Measurements from ENCODE around the gene GGT7. TPM values are rescaled to one million over a fixed set of nuclear protein-coding genes. Genes with fewer than 3 reads are reported as not detected.
"Not testable (repeated sequence)": the region's sequence is repeated elsewhere in the genome, so short reads cannot be mapped to it uniquely, and the experiment has no call there.

GGT7 gene
- total and polyA plus RNA-seq, 4 donors = 9.4 to 22.7 (median 12.5) TPM

DNA sequence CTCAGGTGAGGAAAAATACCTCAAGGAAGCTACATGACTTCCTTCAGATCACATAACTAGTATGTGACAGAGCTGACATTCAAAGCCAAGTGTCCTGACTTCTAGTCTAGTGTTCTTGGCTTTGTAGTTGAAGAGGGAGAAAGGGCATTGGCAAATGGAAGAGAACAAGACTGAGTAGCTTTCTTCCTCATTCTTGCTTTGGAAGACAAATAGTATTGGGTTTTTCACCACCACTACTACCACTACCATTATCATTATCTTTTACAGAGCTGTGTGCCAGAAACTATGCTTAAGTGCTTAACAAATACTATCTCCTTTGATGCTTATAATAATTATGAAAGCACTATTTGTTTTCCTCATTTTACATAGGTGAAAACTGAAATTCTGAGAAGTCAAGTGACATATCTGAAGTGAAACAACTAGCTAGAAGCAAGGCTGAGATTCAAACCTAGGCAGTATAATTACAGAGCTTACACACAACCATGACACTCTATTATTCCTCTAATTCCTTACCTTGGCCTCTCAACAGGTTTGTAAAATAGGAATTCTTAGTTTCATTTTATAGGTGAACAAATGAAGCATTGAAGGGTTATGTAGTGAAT is 10.5 kb upstream of the GGT7 start:
- ATAC-seq (ENCODE audit: insufficient read depth, low FRiP score) (peak; percentile 63), DNase-seq (peak in 1 of 3 donors; percentile 19)
- Histone ChIP-seq H3K36me3 (ENCODE audit: control insufficient read depth in 4 of 4, insufficient read depth in 4 of 4, low read length in 4 of 4) (peaks cover 7 to 17% (median 9%) of the 10 kb centered on the region in 4 donors), H3K9ac (ENCODE audit: insufficient read depth in 1 of 2, low read length in 2 of 2) (no peak overlapping the region), H3K27ac (ENCODE audit: low read depth in 1 of 2, low read length in 1 of 2) (no peak overlapping the region), H3K27me3 (ENCODE audit: control insufficient read depth in 3 of 3, insufficient read depth in 3 of 3, low read length in 2 of 3) (no peaks in the 10 kb centered on the region), H3K4me3 (no peak overlapping the region), H3K9me3 (ENCODE audit: control insufficient read depth in 4 of 4, insufficient read depth in 3 of 4, low read length in 3 of 4) (no peaks in the 10 kb centered on the region), H3K4me1 (ENCODE audit: control insufficient read depth in 5 of 5, insufficient read depth in 5 of 5, low read length in 5 of 5) (peaks cover 0 to 5% (median 0%) of the 10 kb centered on the region in 5 donors)
- TF ChIP-seq, protein P1, sequence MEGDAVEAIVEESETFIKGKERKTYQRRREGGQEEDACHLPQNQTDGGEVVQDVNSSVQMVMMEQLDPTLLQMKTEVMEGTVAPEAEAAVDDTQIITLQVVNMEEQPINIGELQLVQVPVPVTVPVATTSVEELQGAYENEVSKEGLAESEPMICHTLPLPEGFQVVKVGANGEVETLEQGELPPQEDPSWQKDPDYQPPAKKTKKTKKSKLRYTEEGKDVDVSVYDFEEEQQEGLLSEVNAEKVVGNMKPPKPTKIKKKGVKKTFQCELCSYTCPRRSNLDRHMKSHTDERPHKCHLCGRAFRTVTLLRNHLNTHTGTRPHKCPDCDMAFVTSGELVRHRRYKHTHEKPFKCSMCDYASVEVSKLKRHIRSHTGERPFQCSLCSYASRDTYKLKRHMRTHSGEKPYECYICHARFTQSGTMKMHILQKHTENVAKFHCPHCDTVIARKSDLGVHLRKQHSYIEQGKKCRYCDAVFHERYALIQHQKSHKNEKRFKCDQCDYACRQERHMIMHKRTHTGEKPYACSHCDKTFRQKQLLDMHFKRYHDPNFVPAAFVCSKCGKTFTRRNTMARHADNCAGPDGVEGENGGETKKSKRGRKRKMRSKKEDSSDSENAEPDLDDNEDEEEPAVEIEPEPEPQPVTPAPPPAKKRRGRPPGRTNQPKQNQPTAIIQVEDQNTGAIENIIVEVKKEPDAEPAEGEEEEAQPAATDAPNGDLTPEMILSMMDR (IDR thresholded peaks at IDR 0.05; ENCODE audit: control extremely low read depth, extremely low read depth) = no peak

DNA sequence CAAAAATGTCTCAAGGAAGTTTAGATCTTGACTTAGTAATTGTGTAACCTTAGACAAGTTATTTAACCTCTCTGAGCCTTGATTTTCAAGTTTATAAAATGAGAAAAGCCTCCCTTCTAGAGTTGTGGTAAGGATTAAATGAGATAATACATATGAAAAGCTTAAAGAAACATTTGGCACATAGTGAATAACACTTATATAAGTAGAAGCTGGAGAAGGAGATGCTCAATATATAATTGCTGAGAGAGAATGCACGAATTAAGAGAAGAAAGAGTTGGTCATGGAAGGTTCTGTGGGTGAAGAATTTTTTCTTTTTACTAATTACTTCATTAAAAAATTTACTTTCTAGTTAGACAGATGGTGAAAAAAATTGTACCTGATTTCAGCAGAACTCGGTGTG is 9.0 kb upstream of the GGT7 start:
- peaks cover 0 to 5% (median 0%) of the 10 kb centered on the region in 5 donors for H3K4me1 ChIP-seq (ENCODE audit: control insufficient read depth in 5 of 5, insufficient read depth in 5 of 5, low read length in 5 of 5)
- no peak overlapping the region for H3K4me3 ChIP-seq
- no peaks in the 10 kb centered on the region for H3K9me3 ChIP-seq (ENCODE audit: control insufficient read depth in 4 of 4, insufficient read depth in 3 of 4, low read length in 3 of 4)
- no peak for DNase-seq
- TF ChIP-seq, protein P1 (IDR thresholded peaks at IDR 0.05; ENCODE audit: control extremely low read depth, extremely low read depth) = no peak
- H3K27me3 ChIP-seq (ENCODE audit: control insufficient read depth in 3 of 3, insufficient read depth in 3 of 3, low read length in 2 of 3) = no peaks in the 10 kb centered on the region
- ATAC-seq (ENCODE audit: insufficient read depth, low FRiP score) = no peak
- no peak overlapping the region for H3K27ac ChIP-seq (ENCODE audit: low read depth in 1 of 2, low read length in 1 of 2)
- peaks cover 7 to 17% (median 9%) of the 10 kb centered on the region in 4 donors for H3K36me3 ChIP-seq (ENCODE audit: control insufficient read depth in 4 of 4, insufficient read depth in 4 of 4, low read length in 4 of 4)
- H3K9ac ChIP-seq (ENCODE audit: insufficient read depth in 1 of 2, low read length in 2 of 2) = no peak overlapping the region
- WGBS, 2 donors = 47 to 48% methylated on average over 2 of the region's 2 CpGs

DNA sequence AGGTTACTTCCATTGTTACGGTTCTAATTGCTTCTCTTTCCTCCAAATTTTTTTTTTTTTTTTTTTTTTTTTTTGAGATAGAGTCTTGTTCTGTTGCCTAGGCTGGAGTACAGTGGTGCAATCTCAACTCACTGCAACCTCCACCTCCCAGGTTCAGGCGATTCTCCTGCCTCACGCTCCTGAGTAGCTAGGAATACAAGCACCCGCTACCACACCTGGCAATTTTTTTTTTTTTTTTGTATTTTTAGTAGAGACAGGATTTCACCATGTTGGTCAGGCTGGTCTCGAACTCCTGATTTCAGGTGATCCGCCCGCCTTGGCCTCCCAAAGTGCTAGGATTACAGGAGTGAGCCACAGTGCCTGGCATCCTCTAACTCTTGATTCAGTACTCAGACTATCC is 8.3 kb upstream of the GGT7 start:
- 75 to 80% methylated on average over 7 of the region's 7 CpGs for WGBS, 2 donors
- not testable (repeated sequence) for H3K9ac ChIP-seq (ENCODE audit: insufficient read depth in 1 of 2, low read length in 2 of 2); H3K27ac ChIP-seq (ENCODE audit: low read depth in 1 of 2, low read length in 1 of 2); H3K9me3 ChIP-seq (ENCODE audit: control insufficient read depth in 4 of 4, insufficient read depth in 3 of 4, low read length in 3 of 4); H3K4me3 ChIP-seq; H3K4me1 ChIP-seq (ENCODE audit: control insufficient read depth in 5 of 5, insufficient read depth in 5 of 5, low read length in 5 of 5); H3K27me3 ChIP-seq (ENCODE audit: control insufficient read depth in 3 of 3, insufficient read depth in 3 of 3, low read length in 2 of 3); DNase-seq; ATAC-seq (ENCODE audit: insufficient read depth, low FRiP score)
- peaks cover 7 to 17% (median 9%) of the 10 kb centered on the region in 4 donors for H3K36me3 ChIP-seq (ENCODE audit: control insufficient read depth in 4 of 4, insufficient read depth in 4 of 4, low read length in 4 of 4)

DNA sequence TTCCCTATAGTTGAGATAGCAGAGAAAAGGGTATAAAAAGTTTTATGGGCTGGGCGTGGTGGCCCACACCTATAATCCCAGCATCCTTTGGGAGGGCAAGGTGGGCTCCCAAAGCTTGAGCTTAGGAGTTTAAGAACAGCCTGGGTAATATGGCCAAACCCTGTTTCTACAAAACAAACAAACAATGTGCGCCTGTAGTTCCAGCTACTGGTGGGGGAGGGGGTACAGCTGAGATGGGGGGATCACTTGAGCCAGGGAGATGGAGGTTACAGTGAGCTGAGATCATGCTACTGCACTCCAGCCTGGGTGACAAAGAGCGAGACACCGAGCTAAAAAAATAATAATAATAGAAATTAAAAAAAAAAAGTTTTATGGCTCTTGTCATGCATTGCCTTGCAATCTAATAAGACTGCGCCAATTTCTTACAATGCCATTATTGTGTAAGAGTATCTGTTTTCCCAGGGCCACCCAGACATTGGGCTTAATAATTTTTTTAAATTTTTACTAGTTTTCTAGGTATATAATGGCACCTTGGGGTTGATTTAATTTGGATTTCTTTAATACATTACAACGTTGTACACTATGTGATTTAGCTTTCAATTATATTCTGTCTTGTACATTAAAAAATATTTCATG is 7.7 kb upstream of the GGT7 start:
- Histone ChIP-seq H3K9ac (ENCODE audit: insufficient read depth in 1 of 2, low read length in 2 of 2) (no peak overlapping the region), H3K4me1 (ENCODE audit: control insufficient read depth in 5 of 5, insufficient read depth in 5 of 5, low read length in 5 of 5) (peaks cover 0 to 5% (median 0%) of the 10 kb centered on the region in 5 donors), H3K27ac (ENCODE audit: low read depth in 1 of 2, low read length in 1 of 2) (no peak overlapping the region), H3K4me3 (no peak overlapping the region), H3K27me3 (ENCODE audit: control insufficient read depth in 3 of 3, insufficient read depth in 3 of 3, low read length in 2 of 3) (no peaks in the 10 kb centered on the region), H3K9me3 (ENCODE audit: control insufficient read depth in 4 of 4, insufficient read depth in 3 of 4, low read length in 3 of 4) (no peaks in the 10 kb centered on the region), H3K36me3 (ENCODE audit: control insufficient read depth in 4 of 4, insufficient read depth in 4 of 4, low read length in 4 of 4) (peaks cover 7 to 17% (median 9%) of the 10 kb centered on the region in 4 donors)
- 91 to 93% methylated on average over 6 of the region's 6 CpGs for WGBS, 2 donors
- ATAC-seq (ENCODE audit: insufficient read depth, low FRiP score) (no peak), DNase-seq (no peak)
- TF ChIP-seq, protein P1 (IDR thresholded peaks at IDR 0.05; ENCODE audit: control extremely low read depth, extremely low read depth) = no peak
